Left ventricle myocardium inferior (tissue), 1 donor: Measurements from ENCODE around the gene HDAC9. TPM values are rescaled to one million over a fixed set of nuclear protein-coding genes. Genes with fewer than 3 reads are reported as not detected.

Experiments used
- DNase-seq: peaks from one replicate; pipeline ENCODE4 v3.0.0-alpha.2; 2020
- H3K27ac ChIP-seq: fragments of 200-600 bp; replicated peaks from 2 replicates; pipeline ENCODE4 v1.8.0; 2021
- H3K27me3 ChIP-seq: fragments of 200-600 bp; 2 replicates; pipeline ENCODE4 v1.8.0; 2021; ENCODE audit warnings: low read depth
- H3K36me3 ChIP-seq: fragments of 200-600 bp; 2 replicates; pipeline ENCODE4 v1.8.0; 2021
- H3K4me1 ChIP-seq: fragments of 200-600 bp; 2 replicates; pipeline ENCODE4 v1.8.0; 2021
- H3K4me3 ChIP-seq: fragments of 200-600 bp; 2 replicates; pipeline ENCODE4 v1.8.0; 2021; ENCODE audit warnings: mild to moderate bottlenecking, moderate library complexity
- H3K9me3 ChIP-seq: fragments of 200-600 bp; replicated peaks from 2 replicates; pipeline ENCODE4 v1.8.0; 2021
- intact Hi-C: fragments of 100-400 bp; cut with micrococcal nuclease; formaldehyde crosslinking; loops from one replicate; pipeline ENCODE4 v1.11.0; 2022
- total RNA-seq: library from RNA; stranded (reverse); fragmentation: NEBNext Ultra II Directional; extraction: Animal tissue kit (Norgen Biotek cat#: 25700); gene quantifications from one replicate; pipeline ENCODE4 v1.2.1, GENCODE V29; 2021
- TF ChIP-seq, protein P1 (sequence below): fragments of 200-600 bp; IDR thresholded peaks from 2 replicates; pipeline ENCODE4 v1.8.0; 2021; ENCODE audit warnings: antibody characterized with exemption, mild to moderate bottlenecking, borderline replicate concordance
- donor health status: DM: no; HTN: yes; CAD: no; lungs with severe emphysema.

Gene HDAC9
- total RNA-seq, 1 donor from 2014 or later: 39.6 TPM

DNA sequence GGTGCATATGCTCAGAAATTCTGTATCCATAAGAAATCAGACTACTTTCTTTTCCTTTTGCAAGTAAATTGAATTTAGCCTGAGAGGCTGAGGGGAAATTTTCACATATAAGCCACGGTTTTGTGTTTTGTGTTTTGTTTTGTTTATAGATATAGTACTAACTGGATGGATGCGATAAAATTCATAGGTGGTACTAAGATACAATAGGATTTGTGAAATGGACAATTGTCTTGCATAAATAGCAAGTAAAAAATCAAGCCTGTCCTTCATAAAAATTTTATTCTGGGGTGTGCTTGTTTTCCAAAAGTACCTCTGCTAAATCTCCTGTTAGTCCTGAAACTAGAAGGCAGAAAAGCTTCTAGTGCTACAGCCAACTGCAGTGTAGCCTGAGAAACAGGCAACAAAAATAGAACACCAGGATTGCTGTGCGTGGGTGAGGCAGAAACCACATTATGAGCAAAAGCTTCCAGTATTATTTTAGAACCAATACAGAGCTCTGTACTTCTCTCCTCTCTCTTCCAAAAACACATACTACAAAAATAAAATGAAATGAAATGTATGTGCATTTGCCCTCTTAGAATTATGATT lies 634 bp upstream of the HDAC9 start:
- peak overlapping the region; percentile 93 for H3K27ac ChIP-seq
- H3K36me3 ChIP-seq: no peaks in the 10 kb centered on the region
- intact Hi-C loops: no loop called here
- H3K4me3 ChIP-seq: peak overlapping the region; percentile 68
- H3K9me3 ChIP-seq: no peaks in the 10 kb centered on the region
- H3K4me1 ChIP-seq: peaks cover 63% of the 10 kb centered on the region
- TF ChIP-seq, protein P1, sequence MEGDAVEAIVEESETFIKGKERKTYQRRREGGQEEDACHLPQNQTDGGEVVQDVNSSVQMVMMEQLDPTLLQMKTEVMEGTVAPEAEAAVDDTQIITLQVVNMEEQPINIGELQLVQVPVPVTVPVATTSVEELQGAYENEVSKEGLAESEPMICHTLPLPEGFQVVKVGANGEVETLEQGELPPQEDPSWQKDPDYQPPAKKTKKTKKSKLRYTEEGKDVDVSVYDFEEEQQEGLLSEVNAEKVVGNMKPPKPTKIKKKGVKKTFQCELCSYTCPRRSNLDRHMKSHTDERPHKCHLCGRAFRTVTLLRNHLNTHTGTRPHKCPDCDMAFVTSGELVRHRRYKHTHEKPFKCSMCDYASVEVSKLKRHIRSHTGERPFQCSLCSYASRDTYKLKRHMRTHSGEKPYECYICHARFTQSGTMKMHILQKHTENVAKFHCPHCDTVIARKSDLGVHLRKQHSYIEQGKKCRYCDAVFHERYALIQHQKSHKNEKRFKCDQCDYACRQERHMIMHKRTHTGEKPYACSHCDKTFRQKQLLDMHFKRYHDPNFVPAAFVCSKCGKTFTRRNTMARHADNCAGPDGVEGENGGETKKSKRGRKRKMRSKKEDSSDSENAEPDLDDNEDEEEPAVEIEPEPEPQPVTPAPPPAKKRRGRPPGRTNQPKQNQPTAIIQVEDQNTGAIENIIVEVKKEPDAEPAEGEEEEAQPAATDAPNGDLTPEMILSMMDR: no peak
- H3K27me3 ChIP-seq: no peaks in the 10 kb centered on the region
- no peak for DNase-seq

DNA sequence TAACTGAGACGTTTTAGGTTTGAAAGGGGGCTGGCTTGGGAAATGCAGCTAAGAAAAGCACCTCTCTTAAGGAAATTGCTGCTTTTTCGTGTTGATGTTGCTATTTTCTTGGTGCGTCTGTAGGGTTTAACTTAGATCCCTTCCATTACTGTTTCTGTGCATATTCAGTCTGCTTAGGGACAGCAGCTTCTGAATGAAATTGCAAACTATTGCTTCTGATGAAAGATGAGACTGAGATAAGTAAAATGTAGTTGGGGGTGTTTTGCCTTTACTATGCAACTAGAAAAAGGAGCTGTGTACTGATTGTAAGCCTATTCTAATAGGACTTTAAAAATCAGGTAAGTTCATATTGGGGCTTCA lies 772 bp downstream of the HDAC9 start:
- TF ChIP-seq, protein P1: no peak
- no peaks in the 10 kb centered on the region for H3K9me3 ChIP-seq
- no peaks in the 10 kb centered on the region for H3K27me3 ChIP-seq
- intact Hi-C loops: no loop called here
- DNase-seq: no peak
- peaks cover 67% of the 10 kb centered on the region for H3K4me1 ChIP-seq
- no peaks in the 10 kb centered on the region for H3K36me3 ChIP-seq
- peak overlapping the region; percentile 93 for H3K27ac ChIP-seq
- peak overlapping the region; percentile 68 for H3K4me3 ChIP-seq

- intact Hi-C loops: no loop called here
- H3K4me3 ChIP-seq: peak overlapping the region; percentile 68
- DNase-seq: no peak
- H3K36me3 ChIP-seq: no peaks in the 10 kb centered on the region
- H3K27me3 ChIP-seq: no peaks in the 10 kb centered on the region
- no peaks in the 10 kb centered on the region for H3K9me3 ChIP-seq
- H3K27ac ChIP-seq: peak overlapping the region; percentile 93
- TF ChIP-seq, protein P1: no peak
- H3K4me1 ChIP-seq: peaks cover 72% of the 10 kb centered on the region
Observed at GRCh38 chr7:18497082-18497481, 1.5 kb downstream of the HDAC9 start.

- Histone ChIP-seq H3K27me3 (no peaks in the 10 kb centered on the region), H3K9me3 (no peaks in the 10 kb centered on the region), H3K4me1 (peaks cover 72% of the 10 kb centered on the region), H3K36me3 (no peaks in the 10 kb centered on the region), H3K27ac (peak overlapping the region; percentile 93), H3K4me3 (peak overlapping the region; percentile 68)
- intact Hi-C loops: no loop called here
- TF ChIP-seq, protein P1: no peak
- no peak for DNase-seq
Observed at GRCh38 chr7:18497800-18498199, 2.3 kb downstream of the HDAC9 start.

- Histone ChIP-seq H3K9me3 (no peaks in the 10 kb centered on the region), H3K27ac (peak overlapping the region; percentile 93), H3K4me3 (peak overlapping the region; percentile 68), H3K27me3 (no peaks in the 10 kb centered on the region), H3K36me3 (no peaks in the 10 kb centered on the region), H3K4me1 (peaks cover 72% of the 10 kb centered on the region)
- intact Hi-C loops: no loop called here
- DNase-seq: no peak
- TF ChIP-seq, protein P1: no peak
Observed at GRCh38 chr7:18498341-18498740, 2.8 kb downstream of the HDAC9 start.
